ENCODE results near the gene AK8.
A peak's percentile ranks its signal among the peaks of the same experiment; 100 is the strongest.

Gene AK8

GRCh38 chr9:132898051-132898450, 20.0 kb upstream of the AK8 start:
- TF ChIP-seq CTCF (IDR thresholded peaks at IDR 0.05; ENCODE audit: low read depth, low read length) = no peak
- no peak for DNase-seq (ENCODE audit: low read depth in 2 of 2)
- no peak overlapping the region for H3K4me3 ChIP-seq (replicated peaks in 1 of 2; ENCODE audit: low read depth in 2 of 2, low read length in 2 of 2)

- no peak overlapping the region for H3K4me3 ChIP-seq (replicated peaks in 1 of 2; ENCODE audit: low read depth in 2 of 2, low read length in 2 of 2)
- DNase-seq (ENCODE audit: low read depth in 2 of 2) = peak; percentile 8 to 29
- TF ChIP-seq CTCF (IDR thresholded peaks at IDR 0.05; ENCODE audit: low read depth, low read length) = no peak
Measured at GRCh38 chr9:132896906-132897305, 18.8 kb upstream of the AK8 start.

- DNase-seq (ENCODE audit: low read depth in 2 of 2) = no peak
- TF ChIP-seq CTCF (IDR thresholded peaks at IDR 0.05; ENCODE audit: low read depth, low read length) = no peak
Measured at GRCh38 chr9:132896264-132896663, 18.2 kb upstream of the AK8 start.

GRCh38 chr9:132894862-132895835, 17.1 kb upstream of the AK8 start:
- DNase-seq (ENCODE audit: low read depth in 2 of 2) = no peak
- TF ChIP-seq CTCF (IDR thresholded peaks at IDR 0.05; ENCODE audit: low read depth, low read length) = no peak
- no peak overlapping the region for H3K4me3 ChIP-seq (replicated peaks in 1 of 2; ENCODE audit: low read depth in 2 of 2, low read length in 2 of 2)

More at GRCh38 chr9:132896264-132896663, 18.2 kb upstream of the AK8 start:
- H3K4me3 ChIP-seq (replicated peaks in 1 of 2; ENCODE audit: low read depth in 2 of 2, low read length in 2 of 2) = no peak overlapping the region

- H3K4me3 ChIP-seq (replicated peaks in 1 of 2; ENCODE audit: low read depth in 2 of 2, low read length in 2 of 2) = no peak overlapping the region
- no peak for TF ChIP-seq CTCF (IDR thresholded peaks at IDR 0.05; ENCODE audit: low read depth, low read length)
- no peak for DNase-seq (ENCODE audit: low read depth in 2 of 2)
Measured at GRCh38 chr9:132894346-132894745, 16.3 kb upstream of the AK8 start.

- no peak for TF ChIP-seq CTCF (IDR thresholded peaks at IDR 0.05; ENCODE audit: low read depth, low read length)
- DNase-seq (ENCODE audit: low read depth in 2 of 2) = no peak
- no peak overlapping the region for H3K4me3 ChIP-seq (replicated peaks in 1 of 2; ENCODE audit: low read depth in 2 of 2, low read length in 2 of 2)
Measured at GRCh38 chr9:132892400-132892799, 14.3 kb upstream of the AK8 start.
